HG03135 (cell line): Measurements from ENCODE around the gene XCR1.
"Not testable (repeated sequence)": the region's sequence is repeated elsewhere in the genome, so short reads cannot be mapped to it uniquely, and the experiment has no call there.

Experiments used
- ATAC-seq: cut with Tn5 transposase; IDR thresholded peaks from one replicate; pipeline ENCODE4 v1.9.1; 2021; ENCODE audit warnings: mild to moderate bottlenecking, moderate library complexity; ENCODE audit not compliant: unreplicated experiment

XCR1 gene

GRCh38 chr3:46046231-46046630, 18.9 kb upstream of the XCR1 start:
- not testable (repeated sequence) for ATAC-seq

- ATAC-seq, result no peak
These were observed 11.6 kb upstream of the XCR1 start for GRCh38 chr3:46038916-46039315.

GRCh38 chr3:46038071-46038470, 10.8 kb upstream of the XCR1 start:
- ATAC-seq, result not testable (repeated sequence)

GRCh38 chr3:46036191-46036590, 8.9 kb upstream of the XCR1 start:
- no peak for ATAC-seq

- no peak for ATAC-seq
These were observed 4.5 kb upstream of the XCR1 start for GRCh38 chr3:46031747-46032146.

- ATAC-seq, result no peak
These were observed 4.0 kb upstream of the XCR1 start for GRCh38 chr3:46031269-46031668.

GRCh38 chr3:46030626-46031025, 3.3 kb upstream of the XCR1 start:
- no peak for ATAC-seq

- no peak for ATAC-seq
These were observed 2.8 kb upstream of the XCR1 start for GRCh38 chr3:46029953-46030543.

GRCh38 chr3:46027736-46028397, 584 bp upstream of the XCR1 start:
- no peak for ATAC-seq

GRCh38 chr3:46025139-46025538, 2.1 kb downstream of the XCR1 start:
- no peak for ATAC-seq

- ATAC-seq, result no peak
These were observed 3.2 kb downstream of the XCR1 start for GRCh38 chr3:46024131-46024530.

GRCh38 chr3:46022909-46023785, 4.1 kb downstream of the XCR1 start:
- no peak for ATAC-seq

- no peak for ATAC-seq
These were observed 5.8 kb downstream of the XCR1 start for GRCh38 chr3:46021516-46021915.

- no peak for ATAC-seq
These were observed 6.3 kb downstream of the XCR1 start for GRCh38 chr3:46020766-46021510.

- no peak for ATAC-seq
These were observed 7.6 kb downstream of the XCR1 start for GRCh38 chr3:46019707-46020106.

- no peak for ATAC-seq
These were observed 9.6 kb downstream of the XCR1 start for GRCh38 chr3:46017720-46018119.

GRCh38 chr3:46013316-46014094, 13.8 kb downstream of the XCR1 start:
- no peak for ATAC-seq

- ATAC-seq, result no peak
These were observed 15.0 kb downstream of the XCR1 start for GRCh38 chr3:46012246-46012645.

GRCh38 chr3:46010519-46011113, 16.7 kb downstream of the XCR1 start:
- ATAC-seq, result no peak

- ATAC-seq, result no peak
These were observed 19.2 kb downstream of the XCR1 start for GRCh38 chr3:46008058-46008457.
